ENCODE results near the gene PPP1CA.
"Not testable (repeated sequence)": the region's sequence is repeated elsewhere in the genome, so short reads cannot be mapped to it uniquely, and the experiment has no call there.

Gene PPP1CA

DNA sequence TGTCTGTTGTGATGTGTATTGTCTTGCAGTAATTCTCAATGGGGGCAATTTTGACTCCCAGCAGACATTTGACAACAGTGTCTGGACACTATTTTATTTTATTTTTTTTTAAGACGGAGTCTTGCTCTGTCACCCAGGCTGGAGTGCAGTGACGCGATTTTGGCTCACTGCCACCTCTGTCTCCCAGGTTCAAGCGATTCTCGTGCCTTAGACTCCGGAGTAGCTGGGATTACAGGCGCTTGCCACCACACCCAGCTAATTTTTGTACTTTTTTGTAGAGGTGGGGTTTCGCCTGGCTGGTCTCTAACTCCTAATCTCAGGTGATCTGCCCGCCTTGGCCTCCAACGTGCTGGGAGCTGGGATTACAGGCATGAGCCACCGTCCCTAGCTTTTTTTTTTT is 28.1 kb upstream of the PPP1CA start:
- H3K36me3 ChIP-seq (replicated peaks), result peaks cover 24% of the 10 kb centered on the region
- H3K27me3 ChIP-seq (replicated peaks), result no peaks in the 10 kb centered on the region
- H3K27ac ChIP-seq, result no peak overlapping the region
- no peak overlapping the region for H3K4me3 ChIP-seq (ENCODE audit: low read depth, low read length)
- in situ Hi-C loops (cut with HindIII; ENCODE audit: low pct_ligation_motif_present, low sequenced_read_pairs), result no loop called here
- TF ChIP-seq, protein P1, sequence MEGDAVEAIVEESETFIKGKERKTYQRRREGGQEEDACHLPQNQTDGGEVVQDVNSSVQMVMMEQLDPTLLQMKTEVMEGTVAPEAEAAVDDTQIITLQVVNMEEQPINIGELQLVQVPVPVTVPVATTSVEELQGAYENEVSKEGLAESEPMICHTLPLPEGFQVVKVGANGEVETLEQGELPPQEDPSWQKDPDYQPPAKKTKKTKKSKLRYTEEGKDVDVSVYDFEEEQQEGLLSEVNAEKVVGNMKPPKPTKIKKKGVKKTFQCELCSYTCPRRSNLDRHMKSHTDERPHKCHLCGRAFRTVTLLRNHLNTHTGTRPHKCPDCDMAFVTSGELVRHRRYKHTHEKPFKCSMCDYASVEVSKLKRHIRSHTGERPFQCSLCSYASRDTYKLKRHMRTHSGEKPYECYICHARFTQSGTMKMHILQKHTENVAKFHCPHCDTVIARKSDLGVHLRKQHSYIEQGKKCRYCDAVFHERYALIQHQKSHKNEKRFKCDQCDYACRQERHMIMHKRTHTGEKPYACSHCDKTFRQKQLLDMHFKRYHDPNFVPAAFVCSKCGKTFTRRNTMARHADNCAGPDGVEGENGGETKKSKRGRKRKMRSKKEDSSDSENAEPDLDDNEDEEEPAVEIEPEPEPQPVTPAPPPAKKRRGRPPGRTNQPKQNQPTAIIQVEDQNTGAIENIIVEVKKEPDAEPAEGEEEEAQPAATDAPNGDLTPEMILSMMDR (IDR thresholded peaks at IDR 0.05; ENCODE audit: low read depth, low read length, missing control alignments), result no peak
- no peak for DNase-seq

DNA sequence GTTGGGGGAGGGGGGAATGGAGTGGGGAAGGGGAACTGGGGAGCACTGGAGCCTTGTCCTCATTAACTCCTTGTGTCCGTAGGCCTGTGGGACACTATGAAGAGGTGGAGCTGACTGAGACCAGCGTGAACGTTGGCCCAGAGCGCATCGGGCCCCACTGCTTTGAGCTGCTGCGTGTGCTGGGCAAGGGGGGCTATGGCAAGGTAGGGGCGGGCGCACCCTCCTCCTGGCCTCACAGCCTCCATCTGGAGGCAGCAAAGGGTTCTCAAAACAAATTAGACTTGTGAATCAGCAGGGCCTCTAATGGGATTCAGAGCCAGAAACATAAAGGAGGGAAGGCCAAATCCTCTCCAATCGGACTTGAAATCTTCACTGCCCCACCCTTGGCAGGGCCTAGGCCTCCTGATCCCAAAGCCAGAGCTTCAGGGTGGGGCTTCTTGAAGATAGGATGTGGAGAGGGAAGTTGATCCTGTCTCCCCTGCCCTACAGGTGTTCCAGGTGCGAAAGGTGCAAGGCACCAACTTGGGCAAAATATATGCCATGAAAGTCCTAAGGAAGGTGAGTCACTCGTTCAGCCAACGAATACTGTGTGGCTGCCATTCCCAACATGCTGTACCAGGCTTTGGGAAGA is 27.5 kb upstream of the PPP1CA start:
- H3K36me3 ChIP-seq (replicated peaks), result peaks cover 18% of the 10 kb centered on the region
- TF ChIP-seq, protein P1 (IDR thresholded peaks at IDR 0.05; ENCODE audit: low read depth, low read length, missing control alignments), result no peak

DNA sequence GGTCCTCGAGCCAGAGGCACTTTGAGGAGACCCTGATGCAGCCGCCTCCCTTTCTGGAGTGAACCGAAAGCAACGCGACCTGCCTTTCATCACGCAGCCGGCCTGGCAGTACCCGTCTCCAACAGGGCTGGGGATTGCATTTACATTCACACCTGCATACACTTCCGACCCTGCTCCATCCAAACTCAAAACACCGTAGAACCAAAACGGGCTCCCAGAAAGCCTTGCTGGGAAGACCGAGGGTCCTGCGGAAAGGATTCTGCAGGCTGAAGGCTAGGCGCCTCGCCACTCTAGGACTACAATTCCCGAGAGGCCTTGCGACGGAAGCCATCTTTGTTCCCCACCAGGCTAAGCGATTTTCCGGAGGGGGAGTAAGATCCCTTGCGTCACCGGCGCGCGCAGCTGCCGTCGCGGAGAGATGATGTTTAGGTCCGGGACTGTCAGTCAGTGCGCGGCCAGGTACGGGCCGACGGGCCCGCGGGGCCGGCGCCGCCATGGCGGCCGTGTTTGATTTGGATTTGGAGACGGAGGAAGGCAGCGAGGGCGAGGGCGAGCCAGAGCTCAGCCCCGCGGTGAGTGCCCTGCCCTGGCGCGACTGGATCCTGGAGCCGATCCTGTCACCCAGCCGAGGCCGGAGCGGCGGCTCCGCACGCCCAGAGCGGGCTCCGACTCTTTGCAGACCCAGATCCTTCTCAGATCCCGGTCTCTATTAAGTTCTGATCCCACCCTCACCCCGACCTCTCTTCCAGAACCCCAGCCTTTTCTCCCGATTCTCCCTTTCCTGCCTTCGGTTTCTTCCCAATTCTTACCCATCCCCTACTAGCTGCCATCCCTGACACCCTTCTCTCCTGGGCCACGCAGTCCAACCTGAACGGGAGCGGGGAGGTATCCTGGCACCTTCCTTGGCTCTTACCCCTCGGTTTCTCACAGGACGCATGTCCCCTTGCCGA is 26.7 kb upstream of the PPP1CA start, which contains the start of gene RPS6KB2:
TSS of gene RPS6KB2 (plus strand) at position 443 of the 950 bp plus-strand sequence. CDS start at position 495, 52 bp downstream.
- H3K4me3 ChIP-seq (ENCODE audit: low read depth, low read length), result peak within 1 kb of the TSS; percentile 88
- peaks cover 10% of the 10 kb centered on the region for H3K36me3 ChIP-seq (replicated peaks)
- peak within 1 kb of the TSS; percentile 70 for H3K27ac ChIP-seq
- no peaks in the 10 kb centered on the region for H3K27me3 ChIP-seq (replicated peaks)
- TF ChIP-seq, protein P1 (IDR thresholded peaks at IDR 0.05; ENCODE audit: low read depth, low read length, missing control alignments), result no peak
- in situ Hi-C loops (cut with HindIII; ENCODE audit: low pct_ligation_motif_present, low sequenced_read_pairs), result no loop called here
- peak; percentile 97 for DNase-seq

More for the DNA sequence above, 27.5 kb upstream of the PPP1CA start:
- DNase-seq, result no peak
- H3K27ac ChIP-seq, result peak overlapping the region; percentile 70
- H3K4me3 ChIP-seq (ENCODE audit: low read depth, low read length), result peak overlapping the region; percentile 88
- no peaks in the 10 kb centered on the region for H3K27me3 ChIP-seq (replicated peaks)
- in situ Hi-C loops (cut with HindIII; ENCODE audit: low pct_ligation_motif_present, low sequenced_read_pairs), result no loop called here

DNA sequence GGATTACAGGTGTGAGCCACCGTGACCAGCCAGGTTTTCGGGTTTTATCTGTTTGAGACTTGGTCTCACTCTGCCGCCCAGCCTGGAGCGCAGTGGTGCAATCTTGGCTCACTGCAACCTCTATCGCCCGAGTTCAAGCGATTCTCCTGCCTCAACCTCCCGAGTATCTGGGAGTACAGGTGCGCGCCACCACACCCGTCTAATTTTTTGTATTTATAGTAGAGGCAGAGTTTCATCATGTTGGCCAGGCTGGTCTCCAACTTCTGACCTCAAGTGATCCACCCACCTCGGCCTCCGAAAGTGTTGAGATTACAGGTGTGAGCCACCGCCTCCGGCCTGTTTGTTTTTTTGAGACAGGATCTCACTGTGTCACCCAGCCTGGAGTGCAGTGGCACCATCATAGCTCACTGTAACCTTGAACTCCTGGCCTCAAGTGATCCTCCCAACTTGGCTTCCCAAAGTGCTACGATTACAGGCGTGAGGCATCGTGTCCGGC is 25.8 kb upstream of the PPP1CA start:
- DNase-seq; in situ Hi-C loops (cut with HindIII; ENCODE audit: low pct_ligation_motif_present, low sequenced_read_pairs); H3K36me3 ChIP-seq (replicated peaks); H3K27me3 ChIP-seq (replicated peaks): not testable (repeated sequence)
- H3K27ac ChIP-seq, result peak overlapping the region; percentile 70
- peak overlapping the region; percentile 88 for H3K4me3 ChIP-seq (ENCODE audit: low read depth, low read length)

DNA sequence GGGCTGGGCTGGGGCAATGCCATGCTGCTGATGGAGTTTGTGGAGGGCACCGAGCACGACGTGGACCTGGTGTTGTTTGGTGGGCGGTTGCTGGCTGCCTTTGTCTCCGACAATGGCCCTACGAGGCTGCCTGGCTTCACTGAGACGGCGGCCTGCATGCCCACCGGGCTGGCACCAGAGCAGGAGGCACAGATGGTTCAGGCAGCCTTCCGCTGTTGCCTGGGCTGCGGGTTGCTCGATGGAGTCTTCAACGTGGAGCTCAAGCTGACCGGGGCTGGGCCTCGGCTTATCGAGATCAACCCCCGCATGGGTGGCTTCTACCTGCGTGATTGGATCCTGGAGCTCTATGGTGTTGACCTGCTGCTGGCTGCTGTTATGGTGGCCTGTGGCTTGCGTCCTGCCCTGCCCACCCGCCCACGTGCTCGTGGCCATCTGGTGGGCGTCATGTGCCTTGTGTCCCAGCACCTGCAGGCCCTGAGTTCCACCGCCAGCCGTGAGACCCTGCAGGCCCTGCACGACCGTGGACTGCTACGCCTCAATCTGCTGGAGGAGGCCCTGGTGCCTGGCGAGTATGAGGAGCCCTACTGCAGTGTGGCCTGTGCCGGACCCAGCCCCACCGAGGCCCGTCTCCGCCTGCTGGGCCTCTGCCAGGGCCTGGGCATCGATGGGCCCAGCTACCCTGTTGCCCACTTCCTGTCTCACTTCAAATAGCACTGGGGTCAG is 22.4 kb upstream of the PPP1CA start:
- DNase-seq, result no peak
- Histone ChIP-seq H3K36me3 (replicated peaks) (no peaks in the 10 kb centered on the region), H3K4me3 (ENCODE audit: low read depth, low read length) (no peak overlapping the region), H3K27ac (no peak overlapping the region), H3K27me3 (replicated peaks) (no peaks in the 10 kb centered on the region)
- TF ChIP-seq, protein P1 (IDR thresholded peaks at IDR 0.05; ENCODE audit: low read depth, low read length, missing control alignments), result no peak
- in situ Hi-C loops (cut with HindIII; ENCODE audit: low pct_ligation_motif_present, low sequenced_read_pairs), result no loop called here
